BE2C (cell line): ENCODE measurements around the gene ZNF593OS.
A peak's percentile ranks its signal among the peaks of the same experiment; 100 is the strongest.

Source experiments
- DNase-seq: peaks from one replicate; pipeline ENCODE4 v3.0.0-alpha.2; 2020
- H3K27me3 ChIP-seq: fragments of 250-450 bp; sonication (Bioruptor Pico); 2 replicates; pipeline ENCODE4 v1.5.1; 2020; ENCODE audit warnings: mild to moderate bottlenecking
- H3K36me3 ChIP-seq: fragments of 250-450 bp; sonication (Bioruptor Pico); 2 replicates; pipeline ENCODE4 v1.5.1; 2020; ENCODE audit warnings: mild to moderate bottlenecking
- H3K4me1 ChIP-seq: fragments of 250-450 bp; sonication (Bioruptor Pico); 2 replicates; pipeline ENCODE4 v1.5.1; 2020
- H3K4me3 ChIP-seq: 2 replicates; pipeline ENCODE4 v1.5.1; 2011; ENCODE audit warnings: low read depth, low read length
- H3K9me3 ChIP-seq: fragments of 250-450 bp; sonication (Bioruptor Pico); 2 replicates; pipeline ENCODE4 v1.5.1; 2020
- TF ChIP-seq, protein P1 (sequence below): IDR thresholded peaks from 2 replicates; pipeline ENCODE4 v1.5.1; 2012; ENCODE audit warnings: mild to moderate bottlenecking, low read depth, low read length

The ZNF593OS gene

DNA sequence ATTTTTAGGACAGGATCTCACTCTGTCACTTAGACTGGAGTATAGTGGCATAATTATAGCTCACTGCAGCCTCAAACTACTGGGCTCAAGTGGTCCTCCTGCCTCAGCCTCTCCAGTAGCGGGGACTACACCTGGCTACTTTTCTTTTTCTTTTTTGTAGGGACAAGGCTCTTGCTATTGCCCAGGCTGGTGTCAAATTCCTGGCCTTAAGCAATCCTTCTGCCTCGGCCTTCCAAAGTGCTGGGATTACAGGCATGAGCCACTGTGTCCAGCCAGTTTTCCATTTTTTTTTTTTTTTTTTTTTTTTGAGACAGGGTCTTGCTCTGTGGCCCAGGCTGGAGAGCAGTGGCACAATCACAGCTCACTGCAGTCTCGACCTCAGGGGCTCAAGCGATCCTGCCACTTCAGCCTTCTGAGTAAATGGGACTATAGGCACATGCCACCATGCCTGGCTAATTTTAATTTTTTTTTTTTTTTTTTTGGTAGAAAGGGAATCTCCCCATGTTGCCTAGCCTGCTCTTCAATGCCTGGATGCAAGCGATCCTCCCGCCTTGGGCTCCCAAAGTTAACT is 41.8 kb upstream of the ZNF593OS start:
- Histone ChIP-seq H3K4me1 (no peaks in the 10 kb centered on the region), H3K27me3 (no peaks in the 10 kb centered on the region), H3K4me3 (no peak overlapping the region), H3K36me3 (no peaks in the 10 kb centered on the region), H3K9me3 (no peaks in the 10 kb centered on the region)
- TF ChIP-seq, protein P1, sequence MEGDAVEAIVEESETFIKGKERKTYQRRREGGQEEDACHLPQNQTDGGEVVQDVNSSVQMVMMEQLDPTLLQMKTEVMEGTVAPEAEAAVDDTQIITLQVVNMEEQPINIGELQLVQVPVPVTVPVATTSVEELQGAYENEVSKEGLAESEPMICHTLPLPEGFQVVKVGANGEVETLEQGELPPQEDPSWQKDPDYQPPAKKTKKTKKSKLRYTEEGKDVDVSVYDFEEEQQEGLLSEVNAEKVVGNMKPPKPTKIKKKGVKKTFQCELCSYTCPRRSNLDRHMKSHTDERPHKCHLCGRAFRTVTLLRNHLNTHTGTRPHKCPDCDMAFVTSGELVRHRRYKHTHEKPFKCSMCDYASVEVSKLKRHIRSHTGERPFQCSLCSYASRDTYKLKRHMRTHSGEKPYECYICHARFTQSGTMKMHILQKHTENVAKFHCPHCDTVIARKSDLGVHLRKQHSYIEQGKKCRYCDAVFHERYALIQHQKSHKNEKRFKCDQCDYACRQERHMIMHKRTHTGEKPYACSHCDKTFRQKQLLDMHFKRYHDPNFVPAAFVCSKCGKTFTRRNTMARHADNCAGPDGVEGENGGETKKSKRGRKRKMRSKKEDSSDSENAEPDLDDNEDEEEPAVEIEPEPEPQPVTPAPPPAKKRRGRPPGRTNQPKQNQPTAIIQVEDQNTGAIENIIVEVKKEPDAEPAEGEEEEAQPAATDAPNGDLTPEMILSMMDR: no peak
- no peak for DNase-seq

DNA sequence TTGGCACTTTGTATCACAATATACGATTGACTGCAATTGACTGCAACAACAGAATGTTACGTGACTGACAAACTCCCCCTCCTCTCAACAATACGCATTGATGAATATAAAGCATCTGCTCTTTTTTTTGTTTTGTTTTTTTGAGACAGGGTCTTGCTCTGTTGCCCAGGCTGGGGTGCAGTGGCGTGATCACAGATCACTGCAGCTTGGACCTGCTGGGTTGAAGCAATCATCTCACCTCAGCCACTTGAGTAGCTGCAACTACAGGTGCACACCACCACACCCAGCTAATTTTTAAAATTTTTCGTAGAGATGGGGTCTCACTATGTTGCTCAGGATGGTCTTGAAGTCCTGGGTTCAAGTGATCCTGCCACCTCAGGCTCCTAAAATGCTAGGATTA is 41.1 kb upstream of the ZNF593OS start:
- TF ChIP-seq, protein P1: no peak
- no peak overlapping the region for H3K4me3 ChIP-seq
- H3K9me3 ChIP-seq: no peaks in the 10 kb centered on the region
- DNase-seq: no peak
- H3K27me3 ChIP-seq: no peaks in the 10 kb centered on the region
- H3K4me1 ChIP-seq: no peaks in the 10 kb centered on the region
- H3K36me3 ChIP-seq: no peaks in the 10 kb centered on the region

DNA sequence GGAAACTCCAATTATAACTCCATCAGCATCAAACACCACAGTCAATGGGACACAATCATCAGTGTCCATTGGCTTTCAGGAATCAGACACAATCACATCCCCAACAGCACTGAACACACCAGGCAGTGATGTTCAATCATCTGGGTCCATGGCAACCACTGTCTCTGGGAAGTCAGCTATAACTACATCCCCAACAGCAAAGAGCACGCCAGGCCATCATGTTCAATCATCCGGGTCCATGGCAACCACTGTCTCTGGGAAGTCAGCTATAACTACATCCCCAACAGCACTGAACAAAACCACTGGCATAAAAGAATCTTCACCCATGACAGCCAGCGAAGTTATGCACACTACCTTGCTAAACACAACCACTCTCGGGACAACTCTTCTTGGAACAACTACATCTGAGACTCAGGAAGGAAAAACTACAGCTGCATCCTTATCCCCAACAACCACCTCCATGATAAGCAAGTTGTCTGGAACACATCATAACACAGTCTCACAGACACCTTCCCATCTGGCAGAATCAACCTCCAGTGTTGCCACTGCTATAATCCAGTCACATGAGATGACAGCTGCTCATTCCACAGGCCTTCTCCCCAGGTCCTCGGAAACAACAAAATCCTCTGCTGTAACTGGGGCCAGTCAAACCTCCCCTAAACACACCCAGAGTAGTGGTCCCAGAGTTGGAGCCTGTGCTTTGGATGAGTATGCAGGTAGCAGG is 38.7 kb upstream of the ZNF593OS start:
- no peaks in the 10 kb centered on the region for H3K4me1 ChIP-seq
- H3K4me3 ChIP-seq: no peak overlapping the region
- H3K27me3 ChIP-seq: no peaks in the 10 kb centered on the region
- no peaks in the 10 kb centered on the region for H3K36me3 ChIP-seq
- TF ChIP-seq, protein P1: no peak
- no peak for DNase-seq
- H3K9me3 ChIP-seq: no peaks in the 10 kb centered on the region

DNA sequence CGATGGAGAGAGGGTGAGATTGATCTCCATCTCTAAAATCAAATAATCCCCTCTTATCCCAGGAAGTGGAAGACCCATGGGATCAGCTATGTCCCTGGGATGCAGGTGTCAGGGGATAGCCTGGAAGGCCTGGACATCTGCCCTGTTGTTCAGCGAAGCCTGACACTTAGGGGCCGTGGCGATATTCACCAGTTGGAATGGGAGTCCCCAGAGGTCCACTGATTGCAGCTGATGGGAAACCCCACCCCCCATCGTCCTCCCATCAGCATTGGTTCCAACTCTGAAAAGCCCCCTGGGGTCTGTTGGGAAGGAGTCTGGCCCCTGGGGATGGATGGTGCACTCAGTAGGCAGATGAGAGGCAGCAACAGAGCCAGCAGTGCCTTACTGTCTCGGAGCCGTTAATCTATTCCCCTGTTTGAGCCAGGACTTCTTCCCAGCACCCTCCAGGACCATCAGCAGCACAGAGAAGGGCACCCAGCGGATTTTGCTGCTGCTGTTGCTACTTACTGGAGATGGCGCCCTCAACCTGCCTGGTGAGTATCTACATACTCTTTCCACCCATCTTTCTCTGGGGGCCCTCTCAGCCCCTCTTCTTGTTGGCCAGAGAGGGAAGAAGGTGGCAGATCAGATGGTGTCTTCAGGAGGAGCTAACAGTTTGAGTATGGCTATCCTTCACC is 32.1 kb upstream of the ZNF593OS start:
- TF ChIP-seq, protein P1: no peak
- no peaks in the 10 kb centered on the region for H3K27me3 ChIP-seq
- H3K36me3 ChIP-seq: no peaks in the 10 kb centered on the region
- peak; percentile 45 for DNase-seq
- H3K4me3 ChIP-seq: no peak overlapping the region
- H3K4me1 ChIP-seq: no peaks in the 10 kb centered on the region; the same call in 1 of the 2 replicates
- no peaks in the 10 kb centered on the region for H3K9me3 ChIP-seq

DNA sequence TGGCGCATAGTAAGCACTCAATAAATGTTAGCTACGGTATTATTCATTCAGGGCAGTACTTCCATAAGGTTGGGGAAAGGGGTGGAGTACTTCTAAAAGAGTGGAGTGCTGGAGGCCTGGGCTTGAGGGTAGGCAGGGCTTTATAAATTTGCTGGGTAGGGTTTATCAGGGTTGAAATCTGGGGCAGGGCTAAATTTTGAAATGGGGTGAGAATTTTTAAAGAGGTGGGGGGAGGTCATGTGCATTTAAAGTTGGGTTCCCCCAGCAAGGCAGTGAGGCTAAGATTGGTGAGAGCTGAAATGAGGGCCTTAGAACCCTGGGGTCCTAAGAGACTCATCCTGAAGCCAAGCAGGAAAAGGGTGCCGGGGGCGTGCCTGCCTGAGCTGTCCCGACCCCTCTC is 28.8 kb upstream of the ZNF593OS start:
- Histone ChIP-seq H3K36me3 (no peaks in the 10 kb centered on the region), H3K9me3 (no peaks in the 10 kb centered on the region), H3K4me3 (no peak overlapping the region), H3K27me3 (no peaks in the 10 kb centered on the region), H3K4me1 (no peaks in the 10 kb centered on the region; the same call in 1 of the 2 replicates)
- DNase-seq: no peak
- TF ChIP-seq, protein P1: no peak

DNA sequence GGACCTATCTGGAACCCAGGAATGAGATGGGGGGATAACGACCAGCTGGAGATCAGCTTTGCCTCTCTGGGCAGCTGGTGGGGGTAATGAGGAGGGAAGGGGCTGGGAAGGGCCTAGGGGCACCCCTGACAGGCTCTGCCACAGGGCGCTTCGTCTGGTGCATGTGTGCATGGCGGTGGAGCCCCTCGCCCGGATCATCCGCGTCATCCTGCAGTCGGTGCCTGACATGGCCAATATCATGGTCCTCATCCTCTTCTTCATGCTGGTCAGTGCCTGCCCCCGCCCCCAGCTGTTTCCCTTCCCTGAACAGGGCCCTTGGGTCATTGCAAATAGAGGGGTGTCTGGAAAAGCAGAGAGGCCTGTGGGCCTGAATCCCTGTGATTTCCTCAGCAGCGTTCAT is 26.2 kb upstream of the ZNF593OS start:
- DNase-seq: no peak
- Histone ChIP-seq H3K27me3 (no peaks in the 10 kb centered on the region), H3K4me1 (no peaks in the 10 kb centered on the region), H3K4me3 (no peak overlapping the region), H3K36me3 (no peaks in the 10 kb centered on the region), H3K9me3 (no peaks in the 10 kb centered on the region)
- TF ChIP-seq, protein P1: no peak
